Stimulated activated CD8-positive, alpha-beta memory T cell treated with anti-CD3 and anti-CD28 coated beads, Interleukin-2, amount 100 ng/mL, for 48 hours (primary cell): Measurements from ENCODE around the gene SFSWAP.
"Not testable (repeated sequence)": the region's sequence is repeated elsewhere in the genome, so short reads cannot be mapped to it uniquely, and the experiment has no call there.

ENCODE experiments used
- DNase-seq, 2 donors: peaks; one replicate each; pipeline ENCODE4 v3.0.0-alpha.2; 2020; ENCODE audit warnings: low read depth in 2 of 2

SFSWAP gene

GRCh38 chr12:131735476-131736445 lies 24.9 kb downstream of the SFSWAP start:
- DNase-seq: no peak

GRCh38 chr12:131736446-131737149 lies 25.7 kb downstream of the SFSWAP start:
- no peak for DNase-seq

- DNase-seq: no peak
Measured at GRCh38 chr12:131737150-131737827, 26.4 kb downstream of the SFSWAP start.

- DNase-seq: no peak
Measured at GRCh38 chr12:131738196-131738595, 27.3 kb downstream of the SFSWAP start.

GRCh38 chr12:131740626-131741025 lies 29.7 kb downstream of the SFSWAP start:
- DNase-seq: no peak

- DNase-seq: not testable (repeated sequence)
Measured at GRCh38 chr12:131742761-131743160, 31.9 kb downstream of the SFSWAP start.

- not testable (repeated sequence) for DNase-seq
Measured at GRCh38 chr12:131743410-131743809, 32.5 kb downstream of the SFSWAP start.

- not testable (repeated sequence) for DNase-seq
Measured at GRCh38 chr12:131743880-131744279, 33.0 kb downstream of the SFSWAP start.

- DNase-seq: not testable (repeated sequence)
Measured at GRCh38 chr12:131744675-131745074, 33.8 kb downstream of the SFSWAP start.

GRCh38 chr12:131745706-131746105 lies 34.8 kb downstream of the SFSWAP start:
- DNase-seq: no peak

GRCh38 chr12:131747276-131748177 lies 36.6 kb downstream of the SFSWAP start:
- DNase-seq: no peak

GRCh38 chr12:131749618-131750315 lies 38.9 kb downstream of the SFSWAP start:
- no peak for DNase-seq

- no peak for DNase-seq
Measured at GRCh38 chr12:131751335-131751734, 40.4 kb downstream of the SFSWAP start.

GRCh38 chr12:131752451-131752850 lies 41.6 kb downstream of the SFSWAP start:
- DNase-seq: no peak

GRCh38 chr12:131753005-131753404 lies 42.1 kb downstream of the SFSWAP start:
- DNase-seq: no peak

- no peak for DNase-seq
Measured at GRCh38 chr12:131753757-131754156, 42.9 kb downstream of the SFSWAP start.

- DNase-seq: no peak
Measured at GRCh38 chr12:131754184-131754583, 43.3 kb downstream of the SFSWAP start.

GRCh38 chr12:131755305-131756113 lies 44.6 kb downstream of the SFSWAP start:
- DNase-seq: peak in 1 of 2 donors; percentile 13

GRCh38 chr12:131756441-131756840 lies 45.6 kb downstream of the SFSWAP start:
- no peak for DNase-seq

- no peak for DNase-seq
Measured at GRCh38 chr12:131757111-131757510, 46.2 kb downstream of the SFSWAP start.
